WTC11 (cell line): ENCODE results near the gene SYCE1. TPM values are rescaled to one million over a fixed set of nuclear protein-coding genes. Genes with fewer than 3 reads are reported as not detected.

Experiments
- ATAC-seq: fragments of 200-7000 bp; cut with Tn5 transposase; 2 replicates; pipeline ENCODE4 v1.10.0; 2021; ENCODE audit warnings: mild to moderate bottlenecking, moderate library complexity
- CTCF ChIA-PET: fragments of 300-600 bp; sonication (Branson Sonifier 250); formaldehyde crosslinking; loops from one replicate; lab custom pipeline; 2021; ENCODE audit warnings: antibody characterized with exemption; lab: Charles Lee
- POLR2A ChIA-PET: fragments of 350-600 bp; sonication (Branson Sonifier 250); formaldehyde crosslinking; loops from one replicate; lab custom pipeline; 2021; ENCODE audit warnings: antibody characterized with exemption; lab: Charles Lee
- DNase-seq: peaks from one replicate; pipeline ENCODE4 v3.0.0; 2021; ENCODE audit warnings: low spot score
- H3K27ac Mint-ChIP-seq: 2 replicates; pipeline ENCODE4 v1.8.0; 2021; ENCODE audit warnings: mixed read lengths
- H3K27me3 Mint-ChIP-seq: 2 replicates; pipeline ENCODE4 v1.8.0; 2021; ENCODE audit warnings: low read depth, mild to moderate bottlenecking, moderate library complexity, mixed read lengths
- H3K36me3 Mint-ChIP-seq: 2 replicates; pipeline ENCODE4 v1.8.0; 2021; ENCODE audit warnings: mixed read lengths
- H3K4me1 Mint-ChIP-seq: 2 replicates; pipeline ENCODE4 v1.8.0; 2022; ENCODE audit warnings: mixed read lengths
- H3K4me3 Mint-ChIP-seq: 2 replicates; pipeline ENCODE4 v1.8.0; 2021; ENCODE audit warnings: mild to moderate bottlenecking, moderate library complexity, mixed read lengths
- H3K9me3 Mint-ChIP-seq: 2 replicates; pipeline ENCODE4 v1.8.0; 2021; ENCODE audit warnings: mixed read lengths
- ATF2 ChIP-seq: sonication (generic); formaldehyde crosslinking; IDR thresholded peaks from 2 replicates; pipeline ENCODE4 v1.8.1; 2022; ENCODE audit warnings: low read depth, missing genetic modification reagents, borderline replicate concordance
- CBFB ChIP-seq: sonication (generic); formaldehyde crosslinking; IDR thresholded peaks from 2 replicates; pipeline ENCODE4 v1.8.1; 2022; ENCODE audit warnings: mild to moderate bottlenecking, low read depth, missing genetic modification reagents
- E2F1 ChIP-seq: sonication (generic); formaldehyde crosslinking; IDR thresholded peaks from 2 replicates; pipeline ENCODE4 v1.8.0; 2022; ENCODE audit warnings: mild to moderate bottlenecking, missing genetic modification reagents
- EMX1 ChIP-seq: fragments of 250-450 bp; sonication (Bioruptor Pico); IDR thresholded peaks from 2 replicates; pipeline ENCODE4 v1.8.0; 2021; ENCODE audit warnings: mild to moderate bottlenecking
- HMGA2 ChIP-seq: fragments of 250-450 bp; sonication (Bioruptor Pico); IDR thresholded peaks from 2 replicates; pipeline ENCODE4 v1.4.0; 2021; ENCODE audit warnings: mild to moderate bottlenecking, moderate library complexity
- JUN ChIP-seq: sonication (generic); formaldehyde crosslinking; IDR thresholded peaks from 2 replicates; pipeline ENCODE4 v1.8.0; 2023; ENCODE audit warnings: mild to moderate bottlenecking, missing genetic modification reagents
- MYBL2 ChIP-seq: sonication (generic); formaldehyde crosslinking; IDR thresholded peaks from 2 replicates; pipeline ENCODE4 v1.8.1; 2023; ENCODE audit warnings: mild to moderate bottlenecking, moderate library complexity, missing genetic modification reagents
- NR2C2 ChIP-seq: sonication (generic); formaldehyde crosslinking; IDR thresholded peaks from 2 replicates; pipeline ENCODE4 v1.8.0; 2022; ENCODE audit warnings: mild to moderate bottlenecking, missing genetic modification reagents
- OVOL2 ChIP-seq: fragments of 250-450 bp; sonication (Bioruptor Pico); IDR thresholded peaks from 2 replicates; pipeline ENCODE4 v1.9.0; 2021; ENCODE audit warnings: mild to moderate bottlenecking, borderline replicate concordance
- SP1 ChIP-seq: sonication (generic); formaldehyde crosslinking; conservative IDR thresholded peaks from 2 replicates; pipeline ENCODE4 v1.8.1; 2022; ENCODE audit warnings: missing genetic modification reagents
- TP53 ChIP-seq: sonication (generic); formaldehyde crosslinking; IDR thresholded peaks from 2 replicates; pipeline ENCODE4 v1.8.1; 2023; ENCODE audit warnings: mild to moderate bottlenecking, missing genetic modification reagents
- total RNA-seq: library from RNA; stranded (reverse); gene quantifications from 3 replicates; pipeline ENCODE4 v1.2.3, GENCODE V29; 2021
- TF ChIP-seq, protein P1 (sequence below): fragments of 250-450 bp; sonication (Bioruptor Pico); IDR thresholded peaks from 2 replicates; pipeline ENCODE4 v1.8.0; 2021; ENCODE audit warnings: mild to moderate bottlenecking
- TF ChIP-seq, protein P2 (sequence below): sonication (generic); formaldehyde crosslinking; IDR thresholded peaks from 2 replicates; pipeline ENCODE4 v1.8.1; 2022; ENCODE audit warnings: missing genetic modification reagents, borderline replicate concordance

SYCE1 gene
- total RNA-seq, 1 experiment from 2014 or later, result not detected

DNA sequence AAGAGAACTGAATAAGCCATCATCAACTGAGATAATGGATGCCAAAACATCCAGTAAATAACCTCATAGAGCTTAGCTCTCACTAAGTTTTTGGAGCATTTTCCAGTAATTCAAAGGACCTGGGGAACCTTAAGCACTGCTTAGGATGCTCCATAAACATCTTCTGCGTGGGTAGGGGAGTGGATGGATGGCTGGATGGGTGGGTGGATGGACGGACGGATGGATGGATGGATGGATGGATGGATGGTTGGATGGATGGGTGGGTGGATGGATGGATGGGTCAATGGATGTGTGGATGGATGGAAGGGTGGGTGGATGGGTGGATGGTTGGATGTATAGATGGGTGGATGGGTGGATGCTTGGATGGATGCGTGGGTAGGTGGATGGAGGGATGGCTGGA, 29.2 kb downstream of the SYCE1 start (continued):
- TF ChIP-seq E2F1 (CRISPR knock-in tag) (no peak), CBFB (CRISPR knock-in tag) (no peak)

DNA sequence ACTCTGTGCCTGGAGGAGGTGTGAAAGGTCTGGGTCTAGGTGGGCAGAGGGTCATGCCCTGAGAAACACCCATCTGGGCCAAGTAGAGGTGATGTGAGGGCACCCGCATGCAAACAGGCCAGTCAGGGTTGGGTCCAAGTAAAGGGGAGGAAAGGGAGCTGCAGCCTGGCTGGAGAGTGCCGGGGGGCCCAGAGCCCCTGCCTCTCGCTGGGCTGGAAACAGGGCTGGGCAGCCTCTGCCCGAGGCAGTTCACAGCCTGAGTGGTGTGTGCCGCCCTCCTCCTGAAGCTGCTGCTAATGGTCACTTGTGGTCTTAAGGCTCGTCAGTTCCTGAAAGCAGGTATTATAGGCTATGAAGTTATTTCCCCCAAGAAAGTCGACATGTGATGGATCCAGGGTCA, 31.0 kb downstream of the SYCE1 start:
- POLR2A ChIA-PET, result no interaction called here
- H3K4me3 Mint-ChIP-seq, result no peak overlapping the region
- peaks cover 9% of the 10 kb centered on the region for H3K27me3 Mint-ChIP-seq
- CTCF ChIA-PET, result no interaction called here
- no peak overlapping the region for H3K27ac Mint-ChIP-seq
- no peak for ATAC-seq
- no peak for TF ChIP-seq MYBL2 (CRISPR knock-in tag)
- no peak for TF ChIP-seq TP53
- peaks cover 65% of the 10 kb centered on the region for H3K36me3 Mint-ChIP-seq
- H3K9me3 Mint-ChIP-seq, result peaks cover 78% of the 10 kb centered on the region
- no peak for DNase-seq
- H3K4me1 Mint-ChIP-seq, result no peaks in the 10 kb centered on the region

GRCh38 chr10:133532871-133533270, 32.5 kb downstream of the SYCE1 start:
- TF ChIP-seq SP1 (CRISPR knock-in tag) (no peak), ATF2 (CRISPR knock-in tag) (no peak), HMGA2 (no peak), JUN (CRISPR knock-in tag) (no peak)
- TF ChIP-seq, protein P1, sequence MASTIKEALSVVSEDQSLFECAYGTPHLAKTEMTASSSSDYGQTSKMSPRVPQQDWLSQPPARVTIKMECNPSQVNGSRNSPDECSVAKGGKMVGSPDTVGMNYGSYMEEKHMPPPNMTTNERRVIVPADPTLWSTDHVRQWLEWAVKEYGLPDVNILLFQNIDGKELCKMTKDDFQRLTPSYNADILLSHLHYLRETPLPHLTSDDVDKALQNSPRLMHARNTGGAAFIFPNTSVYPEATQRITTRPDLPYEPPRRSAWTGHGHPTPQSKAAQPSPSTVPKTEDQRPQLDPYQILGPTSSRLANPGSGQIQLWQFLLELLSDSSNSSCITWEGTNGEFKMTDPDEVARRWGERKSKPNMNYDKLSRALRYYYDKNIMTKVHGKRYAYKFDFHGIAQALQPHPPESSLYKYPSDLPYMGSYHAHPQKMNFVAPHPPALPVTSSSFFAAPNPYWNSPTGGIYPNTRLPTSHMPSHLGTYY (CRISPR knock-in tag), result no peak
- no peaks in the 10 kb centered on the region for H3K4me1 Mint-ChIP-seq
- no peak overlapping the region for H3K4me3 Mint-ChIP-seq
- DNase-seq (no peak), ATAC-seq (no peak)
- no peak overlapping the region for H3K27ac Mint-ChIP-seq
- H3K36me3 Mint-ChIP-seq, result peaks cover 62% of the 10 kb centered on the region
- ChIA-PET CTCF (no interaction called here), POLR2A (no interaction called here)
- H3K27me3 Mint-ChIP-seq, result peaks cover 9% of the 10 kb centered on the region
- H3K9me3 Mint-ChIP-seq, result peaks cover 68% of the 10 kb centered on the region

DNA sequence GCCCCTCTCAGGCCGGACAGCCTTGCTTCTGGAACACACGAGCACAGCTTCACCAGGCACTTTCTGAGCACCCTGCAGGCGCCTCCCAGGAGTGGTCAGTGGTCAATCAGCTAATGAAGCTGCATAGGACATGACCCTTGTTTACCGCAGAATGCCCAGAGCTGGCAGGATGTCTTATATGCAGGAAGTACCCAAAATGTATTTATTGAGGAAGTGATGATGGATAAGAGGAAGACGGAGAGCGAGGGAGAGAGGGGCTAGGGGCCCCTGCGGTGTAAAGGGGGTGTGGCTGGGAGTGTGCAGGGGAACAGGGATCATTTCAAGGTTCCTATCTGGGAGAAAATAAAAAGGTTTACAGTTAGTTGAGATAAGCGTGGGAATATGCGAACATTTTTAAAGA, 34.9 kb downstream of the SYCE1 start:
- ATAC-seq (no peak), DNase-seq (no peak)
- Mint-ChIP-seq H3K9me3 (peaks cover 67% of the 10 kb centered on the region), H3K27me3 (peaks cover 3% of the 10 kb centered on the region; the same call in 1 of the 2 replicates), H3K4me1 (no peaks in the 10 kb centered on the region), H3K36me3 (peaks cover 63% of the 10 kb centered on the region), H3K4me3 (no peak overlapping the region), H3K27ac (no peak overlapping the region)
- ChIA-PET CTCF (no interaction called here), POLR2A (no interaction called here)
- TF ChIP-seq, protein P2, sequence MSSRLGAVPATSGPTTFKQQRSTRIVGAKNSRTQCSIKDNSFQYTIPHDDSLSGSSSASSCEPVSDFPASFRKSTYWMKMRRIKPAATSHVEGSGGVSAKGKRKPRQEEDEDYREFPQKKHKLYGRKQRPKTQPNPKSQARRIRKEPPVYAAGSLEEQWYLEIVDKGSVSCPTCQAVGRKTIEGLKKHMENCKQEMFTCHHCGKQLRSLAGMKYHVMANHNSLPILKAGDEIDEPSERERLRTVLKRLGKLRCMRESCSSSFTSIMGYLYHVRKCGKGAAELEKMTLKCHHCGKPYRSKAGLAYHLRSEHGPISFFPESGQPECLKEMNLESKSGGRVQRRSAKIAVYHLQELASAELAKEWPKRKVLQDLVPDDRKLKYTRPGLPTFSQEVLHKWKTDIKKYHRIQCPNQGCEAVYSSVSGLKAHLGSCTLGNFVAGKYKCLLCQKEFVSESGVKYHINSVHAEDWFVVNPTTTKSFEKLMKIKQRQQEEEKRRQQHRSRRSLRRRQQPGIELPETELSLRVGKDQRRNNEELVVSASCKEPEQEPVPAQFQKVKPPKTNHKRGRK, result no peak
- TF ChIP-seq E2F1 (CRISPR knock-in tag) (no peak), EMX1 (no peak), NR2C2 (CRISPR knock-in tag) (no peak), OVOL2 (CRISPR knock-in tag) (no peak)
